LNCaP clone FGC (cell line): ENCODE results near the gene IDS.
A peak's percentile ranks its signal among the peaks of the same experiment; 100 is the strongest.
"Not testable (repeated sequence)": the region's sequence is repeated elsewhere in the genome, so short reads cannot be mapped to it uniquely, and the experiment has no call there.

Experiments used
- DNase-seq: peaks from one replicate; pipeline ENCODE4 v3.0.0-alpha.2; 2011; ENCODE audit warnings: low read depth
- H3K4me3 ChIP-seq: 2 replicates; pipeline ENCODE4 v1.5.1; 2011; ENCODE audit warnings: mild to moderate bottlenecking, low read depth, low read length, control low read depth
- CTCF ChIP-seq: IDR thresholded peaks from 2 replicates; pipeline ENCODE4 v1.5.1; 2012; ENCODE audit warnings: mild to moderate bottlenecking; ENCODE audit not compliant: control insufficient read depth, insufficient read depth; ENCODE audit errors: extremely low read depth

The IDS gene

GRCh38 chrX:149540131-149540620 is 35.1 kb upstream of the IDS start:
- peak; percentile 42 for DNase-seq
- peak overlapping the region; percentile 81 for H3K4me3 ChIP-seq
- TF ChIP-seq CTCF: no peak

GRCh38 chrX:149539283-149540130 is 34.4 kb upstream of the IDS start:
- peak overlapping the region; percentile 50 for H3K4me3 ChIP-seq
- no peak for TF ChIP-seq CTCF

GRCh38 chrX:149537474-149537873 is 32.4 kb upstream of the IDS start:
- H3K4me3 ChIP-seq: not testable (repeated sequence)

More at GRCh38 chrX:149539283-149540130, 34.4 kb upstream of the IDS start:
- DNase-seq: peak; percentile 84

GRCh38 chrX:149534926-149535602 is 30.0 kb upstream of the IDS start:
- not testable (repeated sequence) for H3K4me3 ChIP-seq, DNase-seq

More at GRCh38 chrX:149537474-149537873, 32.4 kb upstream of the IDS start:
- not testable (repeated sequence) for DNase-seq

GRCh38 chrX:149533999-149534398 is 28.9 kb upstream of the IDS start:
- DNase-seq, H3K4me3 ChIP-seq: not testable (repeated sequence)

GRCh38 chrX:149532868-149533267 is 27.8 kb upstream of the IDS start:
- not testable (repeated sequence) for H3K4me3 ChIP-seq, DNase-seq

GRCh38 chrX:149531599-149531998 is 26.5 kb upstream of the IDS start:
- no peak for TF ChIP-seq CTCF
- no peak for DNase-seq

GRCh38 chrX:149528381-149528780 is 23.3 kb upstream of the IDS start:
- H3K4me3 ChIP-seq: no peak overlapping the region
- DNase-seq: no peak
- no peak for TF ChIP-seq CTCF

More at GRCh38 chrX:149531599-149531998, 26.5 kb upstream of the IDS start:
- H3K4me3 ChIP-seq: no peak overlapping the region

GRCh38 chrX:149527705-149528104 is 22.6 kb upstream of the IDS start:
- no peak for DNase-seq
- TF ChIP-seq CTCF: peak; percentile 48
- no peak overlapping the region for H3K4me3 ChIP-seq

GRCh38 chrX:149526318-149527033 is 21.4 kb upstream of the IDS start:
- not testable (repeated sequence) for H3K4me3 ChIP-seq, DNase-seq

GRCh38 chrX:149525903-149526302 is 20.8 kb upstream of the IDS start:
- H3K4me3 ChIP-seq, DNase-seq: not testable (repeated sequence)

GRCh38 chrX:149525389-149525788 is 20.3 kb upstream of the IDS start:
- H3K4me3 ChIP-seq, DNase-seq: not testable (repeated sequence)
